ENCODE results near the gene KCNA2.

KCNA2 gene

GRCh38 chr1:110588486-110588885 lies 17.7 kb downstream of the KCNA2 start:
- H3K27ac ChIP-seq (ENCODE audit: extremely low read depth, low read depth, low read length): no peak overlapping the region
- ChIA-PET POLR2A (no interaction called here), CTCF (no interaction called here)
- H3K4me1 ChIP-seq (ENCODE audit: control insufficient read depth, insufficient read depth, low read length): no peaks in the 10 kb centered on the region
- no peaks in the 10 kb centered on the region for H3K36me3 ChIP-seq (ENCODE audit: control insufficient read depth in 2 of 2, insufficient read depth in 1 of 2, low read length in 2 of 2)
- H3K9me3 ChIP-seq (ENCODE audit: control insufficient read depth, insufficient read depth, low read depth, low read length): no peaks in the 10 kb centered on the region
- TF ChIP-seq ZFP37 (tag by site-specific recombination; IDR thresholded peaks at IDR 0.05) (no peak), ZNF157 (tag by site-specific recombination; IDR thresholded peaks at IDR 0.05) (no peak), ZNF701 (tag by site-specific recombination; IDR thresholded peaks at IDR 0.05) (no peak), ZNF335 (tag by site-specific recombination; conservative IDR thresholded peaks at IDR 0.05) (no peak; the same call in 1 of the 2 replicates), ZNF76 (tag by site-specific recombination; IDR thresholded peaks at IDR 0.05; ENCODE audit: borderline replicate concordance, low read depth) (no peak), KLF1 (tag by site-specific recombination; IDR thresholded peaks at IDR 0.05) (no peak), MEIS1 (CRISPR knock-in tag; IDR thresholded peaks at IDR 0.05; ENCODE audit: borderline replicate concordance) (no peak), KLF8 (tag by site-specific recombination; IDR thresholded peaks at IDR 0.05) (no peak)
- TF ChIP-seq, protein P1, sequence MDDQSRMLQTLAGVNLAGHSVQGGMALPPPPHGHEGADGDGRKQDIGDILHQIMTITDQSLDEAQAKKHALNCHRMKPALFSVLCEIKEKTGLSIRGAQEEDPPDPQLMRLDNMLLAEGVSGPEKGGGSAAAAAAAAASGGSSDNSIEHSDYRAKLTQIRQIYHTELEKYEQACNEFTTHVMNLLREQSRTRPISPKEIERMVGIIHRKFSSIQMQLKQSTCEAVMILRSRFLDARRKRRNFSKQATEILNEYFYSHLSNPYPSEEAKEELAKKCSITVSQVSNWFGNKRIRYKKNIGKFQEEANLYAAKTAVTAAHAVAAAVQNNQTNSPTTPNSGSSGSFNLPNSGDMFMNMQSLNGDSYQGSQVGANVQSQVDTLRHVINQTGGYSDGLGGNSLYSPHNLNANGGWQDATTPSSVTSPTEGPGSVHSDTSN (CRISPR knock-in tag; IDR thresholded peaks at IDR 0.05): no peak
- TF ChIP-seq, protein P2, sequence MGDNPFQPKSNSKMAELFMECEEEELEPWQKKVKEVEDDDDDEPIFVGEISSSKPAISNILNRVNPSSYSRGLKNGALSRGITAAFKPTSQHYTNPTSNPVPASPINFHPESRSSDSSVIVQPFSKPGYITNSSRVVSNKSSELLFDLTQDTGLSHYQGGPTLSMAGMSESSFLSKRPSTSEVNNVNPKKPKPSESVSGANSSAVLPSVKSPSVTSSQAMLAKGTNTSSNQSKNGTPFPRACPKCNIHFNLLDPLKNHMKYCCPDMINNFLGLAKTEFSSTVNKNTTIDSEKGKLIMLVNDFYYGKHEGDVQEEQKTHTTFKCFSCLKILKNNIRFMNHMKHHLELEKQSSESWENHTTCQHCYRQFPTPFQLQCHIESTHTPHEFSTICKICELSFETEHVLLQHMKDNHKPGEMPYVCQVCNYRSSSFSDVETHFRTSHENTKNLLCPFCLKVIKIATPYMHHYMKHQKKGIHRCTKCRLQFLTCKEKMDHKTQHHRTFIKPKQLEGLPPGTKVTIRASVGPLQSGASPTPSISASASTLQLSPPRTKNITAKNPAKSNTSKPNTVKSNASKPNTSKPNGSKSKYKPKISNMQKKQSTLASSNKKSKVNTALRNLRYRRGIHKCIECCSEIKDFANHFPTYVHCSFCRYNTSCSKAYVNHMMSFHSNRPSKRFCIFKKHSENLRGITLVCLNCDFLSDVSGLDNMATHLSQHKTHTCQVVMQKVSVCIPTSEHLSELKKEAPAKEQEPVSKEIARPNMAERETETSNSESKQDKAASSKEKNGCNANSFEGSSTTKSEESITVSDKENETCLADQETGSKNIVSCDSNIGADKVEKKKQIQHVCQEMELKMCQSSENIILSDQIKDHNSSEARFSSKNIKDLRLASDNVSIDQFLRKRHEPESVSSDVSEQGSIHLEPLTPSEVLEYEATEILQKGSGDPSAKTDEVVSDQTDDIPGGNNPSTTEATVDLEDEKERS (tag by site-specific recombination; IDR thresholded peaks at IDR 0.05): no peak
- no peak overlapping the region for H3K4me3 ChIP-seq (ENCODE audit: low read depth, low read length)

GRCh38 chr1:110587906-110588305 lies 18.3 kb downstream of the KCNA2 start:
- no peak overlapping the region for H3K4me3 ChIP-seq (ENCODE audit: low read depth, low read length)
- CTCF ChIA-PET: no interaction called here
- H3K9me3 ChIP-seq (ENCODE audit: control insufficient read depth, insufficient read depth, low read depth, low read length): no peaks in the 10 kb centered on the region
- no peaks in the 10 kb centered on the region for H3K4me1 ChIP-seq (ENCODE audit: control insufficient read depth, insufficient read depth, low read length)
- POLR2A ChIA-PET: no interaction called here
- no peak overlapping the region for H3K27ac ChIP-seq (ENCODE audit: extremely low read depth, low read depth, low read length)
- H3K36me3 ChIP-seq (ENCODE audit: control insufficient read depth in 2 of 2, insufficient read depth in 1 of 2, low read length in 2 of 2): no peaks in the 10 kb centered on the region
- TF ChIP-seq ZNF26 (tag by site-specific recombination; IDR thresholded peaks at IDR 0.05) (no peak), ZNF155 (tag by site-specific recombination; IDR thresholded peaks at IDR 0.05) (no peak), ZNF654 (tag by site-specific recombination; IDR thresholded peaks at IDR 0.05; ENCODE audit: low read depth) (no peak), BCL11B (tag by site-specific recombination; IDR thresholded peaks at IDR 0.05; ENCODE audit: low read depth) (no peak), ZNF544 (tag by site-specific recombination; IDR thresholded peaks at IDR 0.05) (no peak), ZNF24 (tag by site-specific recombination; IDR thresholded peaks at IDR 0.05) (no peak), ZNF112 (tag by site-specific recombination; IDR thresholded peaks at IDR 0.05) (no peak), ZNF202 (tag by site-specific recombination; IDR thresholded peaks at IDR 0.05; ENCODE audit: borderline replicate concordance) (no peak), ZNF585B (tag by site-specific recombination; IDR thresholded peaks at IDR 0.05) (no peak), ZNF311 (tag by site-specific recombination; IDR thresholded peaks at IDR 0.05; ENCODE audit: borderline replicate concordance) (no peak), ZNF660 (tag by site-specific recombination; IDR thresholded peaks at IDR 0.05) (no peak), ZNF433 (tag by site-specific recombination; IDR thresholded peaks at IDR 0.05; ENCODE audit: low read depth) (no peak), ZNF843 (tag by site-specific recombination; IDR thresholded peaks at IDR 0.05) (no peak)
- TF ChIP-seq, protein P3, sequence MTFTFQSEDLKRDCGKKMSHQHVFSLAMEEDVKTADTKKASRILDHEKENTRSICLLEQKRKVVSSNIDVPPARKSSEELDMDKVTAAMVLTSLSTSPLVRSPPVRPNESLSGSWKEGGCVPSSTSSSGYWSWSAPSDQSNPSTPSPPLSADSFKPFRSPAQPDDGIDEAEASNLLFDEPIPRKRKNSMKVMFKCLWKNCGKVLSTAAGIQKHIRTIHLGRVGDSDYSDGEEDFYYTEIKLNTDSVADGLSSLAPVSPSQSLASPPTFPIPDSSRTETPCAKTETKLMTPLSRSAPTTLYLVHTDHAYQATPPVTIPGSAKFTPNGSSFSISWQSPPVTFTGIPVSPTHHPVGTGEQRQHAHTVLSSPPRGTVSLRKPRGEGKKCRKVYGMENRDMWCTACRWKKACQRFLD (tag by site-specific recombination; IDR thresholded peaks at IDR 0.05): no peak
- TF ChIP-seq, protein P4, sequence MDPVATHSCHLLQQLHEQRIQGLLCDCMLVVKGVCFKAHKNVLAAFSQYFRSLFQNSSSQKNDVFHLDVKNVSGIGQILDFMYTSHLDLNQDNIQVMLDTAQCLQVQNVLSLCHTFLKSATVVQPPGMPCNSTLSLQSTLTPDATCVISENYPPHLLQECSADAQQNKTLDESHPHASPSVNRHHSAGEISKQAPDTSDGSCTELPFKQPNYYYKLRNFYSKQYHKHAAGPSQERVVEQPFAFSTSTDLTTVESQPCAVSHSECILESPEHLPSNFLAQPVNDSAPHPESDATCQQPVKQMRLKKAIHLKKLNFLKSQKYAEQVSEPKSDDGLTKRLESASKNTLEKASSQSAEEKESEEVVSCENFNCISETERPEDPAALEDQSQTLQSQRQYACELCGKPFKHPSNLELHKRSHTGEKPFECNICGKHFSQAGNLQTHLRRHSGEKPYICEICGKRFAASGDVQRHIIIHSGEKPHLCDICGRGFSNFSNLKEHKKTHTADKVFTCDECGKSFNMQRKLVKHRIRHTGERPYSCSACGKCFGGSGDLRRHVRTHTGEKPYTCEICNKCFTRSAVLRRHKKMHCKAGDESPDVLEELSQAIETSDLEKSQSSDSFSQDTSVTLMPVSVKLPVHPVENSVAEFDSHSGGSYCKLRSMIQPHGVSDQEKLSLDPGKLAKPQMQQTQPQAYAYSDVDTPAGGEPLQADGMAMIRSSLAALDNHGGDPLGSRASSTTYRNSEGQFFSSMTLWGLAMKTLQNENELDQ (tag by site-specific recombination; IDR thresholded peaks at IDR 0.05; ENCODE audit: low read depth): no peak
